HG02623 (cell line): ENCODE results near the gene SLC6A7.

Source experiments
- ATAC-seq: cut with Tn5 transposase; IDR thresholded peaks from one replicate; pipeline ENCODE4 v1.9.1; 2021; ENCODE audit warnings: moderate library complexity; ENCODE audit not compliant: unreplicated experiment

SLC6A7 gene

DNA sequence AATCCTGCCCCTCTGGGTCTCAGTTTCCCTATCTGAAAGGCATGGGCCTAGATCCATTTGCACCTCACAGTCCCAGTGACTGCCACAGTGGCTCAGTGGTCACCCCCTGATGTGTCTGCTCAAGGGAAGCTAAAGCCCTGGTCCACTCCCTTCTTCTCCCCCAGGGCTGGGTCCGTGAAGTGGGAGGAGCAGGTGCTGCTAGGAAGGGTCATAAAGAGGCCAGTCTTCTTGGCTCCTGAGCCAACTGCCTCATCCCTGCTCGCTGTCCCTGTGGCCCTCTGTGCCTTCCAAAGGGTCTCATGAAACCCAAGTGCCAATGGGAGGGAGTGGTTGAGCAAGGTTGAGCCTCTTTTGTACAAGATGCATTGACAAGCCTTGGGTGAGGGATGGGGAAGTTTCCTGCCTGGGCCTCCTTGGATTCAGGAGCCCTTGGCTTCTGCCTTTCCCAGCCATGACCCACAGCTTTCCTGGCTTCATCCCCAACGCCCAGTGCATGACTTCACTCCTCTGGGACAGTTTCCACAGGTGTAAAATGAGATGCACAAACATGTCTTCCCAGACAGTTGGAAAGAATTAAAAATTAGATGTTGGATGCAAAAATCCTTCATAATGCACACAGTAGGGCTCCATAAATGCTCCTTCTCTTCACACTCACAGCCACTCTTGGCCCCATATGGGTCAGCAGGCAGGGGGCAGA, 1.6 kb upstream of the SLC6A7 start:
- ATAC-seq, result no peak

DNA sequence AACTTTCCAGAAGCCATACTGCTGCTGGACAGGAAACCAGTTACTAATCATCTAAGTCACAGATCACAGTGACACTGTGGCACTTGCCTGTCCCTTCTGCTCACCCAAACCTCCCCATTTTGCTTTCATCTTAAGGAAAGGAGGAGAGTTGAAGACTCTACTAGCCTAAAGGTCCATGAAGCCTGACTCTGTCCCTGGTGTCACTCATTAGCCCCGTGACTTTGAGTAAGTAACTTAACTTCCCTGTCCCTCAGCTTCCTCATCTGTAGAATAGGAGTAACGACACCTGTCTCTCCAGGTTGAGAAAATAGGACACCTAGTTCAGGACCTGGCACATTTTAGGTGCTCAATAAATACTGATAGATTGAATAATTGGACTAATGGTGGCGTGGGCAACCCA, 536 bp upstream of the SLC6A7 start:
- ATAC-seq, result no peak

- ATAC-seq, result no peak
Observed at GRCh38 chr5:150190503-150190979, 679 bp downstream of the SLC6A7 start.

DNA sequence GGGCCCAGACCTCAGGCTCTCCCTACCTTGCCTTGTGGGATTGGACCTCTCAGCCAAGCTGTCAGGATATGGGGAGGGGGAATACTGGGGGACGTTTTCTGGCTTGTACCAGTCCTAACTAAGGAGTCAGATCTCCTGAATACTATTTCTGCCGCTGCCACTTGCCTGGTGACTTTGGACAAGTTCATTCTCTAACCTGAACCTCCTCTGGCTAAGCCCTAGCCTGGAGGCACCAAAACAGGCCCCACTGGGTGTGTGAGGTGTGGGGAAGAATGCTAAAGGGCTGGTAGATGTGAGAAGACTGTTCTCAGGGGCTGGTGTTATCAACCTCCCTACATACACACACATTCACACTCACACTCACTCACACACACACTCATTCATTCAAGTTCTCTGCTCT, 1.1 kb downstream of the SLC6A7 start:
- no peak for ATAC-seq

GRCh38 chr5:150192462-150192861, 2.6 kb downstream of the SLC6A7 start:
- ATAC-seq, result no peak

DNA sequence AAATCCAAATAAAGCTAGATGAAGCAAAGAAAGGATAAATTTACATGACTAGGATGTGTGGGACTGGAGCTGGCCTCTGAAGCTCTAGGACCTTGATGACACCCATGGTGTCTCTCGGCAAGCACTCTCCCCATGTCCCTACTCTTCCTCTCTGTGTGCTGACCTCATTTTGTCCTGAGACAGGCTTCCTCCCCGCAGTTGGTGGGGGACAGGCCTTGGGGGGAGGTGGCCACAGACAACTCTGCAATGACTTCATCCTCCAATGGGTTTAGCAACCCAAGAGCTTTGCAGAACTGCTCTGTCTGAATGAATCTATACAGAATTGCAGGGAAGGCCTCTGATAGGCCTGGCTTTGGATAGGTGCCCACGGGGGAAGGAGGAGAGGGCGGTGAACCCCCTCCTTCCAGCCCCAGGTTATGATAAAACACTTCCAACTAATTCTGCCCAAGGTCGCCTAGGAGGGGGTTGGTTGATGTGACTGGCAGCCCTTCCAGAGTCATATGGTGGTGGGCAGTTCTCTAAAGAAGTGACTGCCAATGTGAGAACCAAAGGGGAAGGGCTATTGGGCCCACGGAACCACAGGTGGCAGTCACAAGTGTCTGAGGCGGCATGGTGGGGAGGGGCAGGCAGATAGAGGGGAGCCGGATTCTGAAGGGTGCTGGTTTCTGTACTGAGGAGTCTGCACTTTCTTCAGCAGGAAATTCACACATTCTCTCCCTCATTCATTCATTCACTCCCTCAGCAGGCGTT, 6.0 kb downstream of the SLC6A7 start:
- no peak for ATAC-seq

GRCh38 chr5:150196514-150196913, 6.7 kb downstream of the SLC6A7 start:
- no peak for ATAC-seq

DNA sequence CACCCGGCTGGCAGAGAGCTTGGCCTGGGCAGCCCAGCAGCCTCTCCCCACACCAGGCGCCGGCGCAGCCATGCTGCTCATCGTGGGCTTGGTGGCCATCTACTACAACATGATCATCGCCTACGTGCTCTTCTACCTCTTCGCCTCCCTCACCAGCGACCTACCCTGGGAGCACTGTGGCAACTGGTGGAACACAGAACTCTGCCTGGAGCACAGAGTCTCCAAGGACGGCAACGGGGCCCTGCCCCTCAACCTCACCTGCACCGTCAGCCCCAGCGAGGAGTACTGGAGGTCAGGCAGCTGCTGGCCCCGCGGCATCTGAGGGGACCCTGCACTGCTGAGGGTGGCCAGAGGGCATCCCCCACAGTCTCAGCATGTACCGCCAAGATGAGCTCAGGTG, 7.1 kb downstream of the SLC6A7 start:
- no peak for ATAC-seq

DNA sequence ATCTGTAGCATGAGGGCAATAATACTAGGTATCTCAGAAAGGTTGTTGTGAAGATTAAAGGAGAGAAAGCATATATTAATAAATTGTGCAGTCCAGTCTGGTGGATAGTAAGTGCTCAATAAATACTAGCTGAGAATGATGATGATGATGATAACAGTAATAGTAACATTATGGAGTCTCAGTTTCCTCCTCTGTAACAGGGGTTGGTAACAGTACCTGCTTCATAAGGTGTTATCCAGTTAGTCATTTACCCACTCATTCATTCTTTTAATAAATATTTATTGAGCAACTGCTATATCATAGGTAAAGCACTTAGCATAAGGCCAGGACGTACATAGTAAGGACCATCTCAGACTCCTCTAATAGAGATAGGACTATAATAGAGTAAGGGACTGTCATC, 7.6 kb downstream of the SLC6A7 start:
- no peak for ATAC-seq

DNA sequence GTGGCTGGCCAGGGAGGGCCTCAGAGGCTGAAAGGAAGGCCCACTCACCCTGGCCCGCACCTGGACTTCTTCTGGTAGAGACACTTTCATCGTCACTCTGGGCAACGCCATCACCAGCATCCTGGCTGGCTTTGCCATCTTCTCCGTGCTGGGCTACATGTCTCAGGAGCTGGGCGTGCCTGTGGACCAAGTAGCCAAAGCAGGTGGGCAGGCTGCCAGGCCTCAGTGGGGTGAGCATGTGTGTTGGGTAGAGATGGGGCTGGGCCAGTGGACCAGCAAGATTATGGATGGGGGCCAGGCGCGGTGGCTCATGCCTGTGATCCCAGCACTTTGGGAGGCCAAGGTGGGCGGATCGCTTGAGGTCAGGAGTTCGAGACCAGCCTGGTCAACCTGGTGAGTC, 12.6 kb downstream of the SLC6A7 start:
- ATAC-seq, result no peak

- ATAC-seq, result no peak
Observed at GRCh38 chr5:150203832-150204589, 14.1 kb downstream of the SLC6A7 start.

DNA sequence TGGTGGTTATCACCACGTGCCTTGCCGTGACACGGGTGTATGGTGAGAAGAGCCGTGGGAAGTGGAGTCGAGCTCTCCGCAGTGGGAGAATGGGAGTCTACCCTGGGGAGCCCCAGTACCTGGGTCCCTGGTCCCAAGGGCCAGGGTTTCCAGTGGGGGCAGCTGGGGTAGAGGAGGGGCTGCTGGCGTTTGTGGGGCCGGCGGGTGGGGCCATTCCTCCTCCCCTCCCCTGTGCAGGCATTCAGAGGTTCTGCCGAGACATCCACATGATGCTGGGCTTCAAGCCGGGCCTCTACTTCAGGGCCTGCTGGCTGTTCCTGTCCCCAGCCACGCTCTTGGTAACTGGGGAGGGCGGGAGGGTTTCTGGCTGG, 14.7 kb downstream of the SLC6A7 start:
- ATAC-seq, result no peak

DNA sequence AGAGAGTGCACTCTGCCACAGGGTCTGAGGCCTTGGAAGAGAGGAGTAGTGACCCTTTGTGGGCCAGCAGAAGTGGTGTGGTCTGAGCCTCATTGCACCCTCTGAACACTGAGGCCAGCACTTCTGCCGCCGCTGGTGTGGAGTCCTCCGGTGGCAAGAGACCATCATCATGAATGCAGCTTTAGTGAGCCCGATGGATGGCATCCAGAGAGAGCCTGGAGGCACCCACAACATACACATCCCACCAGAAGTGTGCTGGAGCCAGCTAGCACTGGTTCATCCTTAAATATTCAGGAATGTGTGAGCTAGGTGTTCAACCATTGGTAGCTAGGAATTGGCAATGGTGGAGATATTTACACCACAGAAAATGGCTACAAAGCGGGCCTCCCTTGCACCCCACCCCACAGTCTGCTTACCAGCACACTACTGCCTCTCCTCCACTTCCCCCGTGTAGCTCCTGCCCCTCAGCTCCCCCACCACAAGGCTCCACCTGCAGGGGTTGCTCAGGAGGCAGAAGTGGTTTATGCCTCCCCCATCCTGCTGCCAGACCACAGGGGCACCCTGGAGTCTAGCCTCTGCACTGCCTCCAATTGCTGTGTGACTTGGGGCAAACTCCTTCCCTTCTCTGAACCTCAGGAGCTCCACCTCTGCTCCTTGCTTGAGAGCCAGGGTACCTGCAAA, 16.4 kb downstream of the SLC6A7 start:
- ATAC-seq, result no peak

GRCh38 chr5:150206779-150207115, 16.9 kb downstream of the SLC6A7 start:
- no peak for ATAC-seq

DNA sequence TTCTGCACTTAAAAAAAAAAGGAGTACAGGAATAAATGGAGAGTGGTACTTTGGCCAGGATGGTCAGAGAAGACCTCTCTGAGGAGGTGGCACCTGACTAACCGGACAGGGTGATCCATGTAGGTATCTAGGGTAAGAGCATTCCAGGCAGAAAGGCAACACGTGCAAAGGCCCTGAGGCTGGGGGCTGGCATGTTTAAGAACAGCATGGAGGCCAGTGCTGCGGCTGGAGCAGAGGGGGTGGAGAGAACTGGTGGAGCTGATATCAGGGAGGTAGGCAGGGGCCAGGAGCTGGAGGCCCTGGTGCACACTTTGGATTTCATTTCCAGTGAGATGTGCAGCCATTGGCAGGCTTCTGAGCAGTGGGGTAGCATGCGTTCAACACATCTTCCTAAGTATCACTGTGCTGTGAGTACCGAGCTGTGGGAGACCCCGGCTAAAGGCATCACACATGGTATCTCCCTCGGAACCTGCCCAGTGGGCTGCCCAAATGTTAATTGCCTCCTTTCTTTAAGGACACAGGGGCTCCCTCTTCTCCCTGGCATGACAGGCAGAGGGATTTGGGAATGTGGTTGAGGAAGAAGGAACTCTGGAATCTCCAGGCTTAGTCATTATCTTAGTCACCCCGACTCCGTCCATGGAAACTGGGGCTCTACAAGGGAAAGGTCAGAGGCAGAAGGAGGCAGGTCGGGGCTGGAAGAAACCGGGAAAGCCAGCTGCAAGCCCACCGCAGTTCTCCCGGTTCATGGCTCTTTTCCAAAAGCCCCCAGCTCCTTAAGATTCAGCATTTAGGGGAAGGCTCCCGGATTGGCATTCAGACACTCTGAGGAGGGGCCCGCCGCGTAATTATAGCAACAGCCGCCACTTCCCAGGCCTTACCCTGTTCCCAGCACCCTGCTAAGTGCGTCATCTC, 18.6 kb downstream of the SLC6A7 start:
- no peak for ATAC-seq

- no peak for ATAC-seq
Observed at GRCh38 chr5:150209099-150209635, 19.3 kb downstream of the SLC6A7 start.

DNA sequence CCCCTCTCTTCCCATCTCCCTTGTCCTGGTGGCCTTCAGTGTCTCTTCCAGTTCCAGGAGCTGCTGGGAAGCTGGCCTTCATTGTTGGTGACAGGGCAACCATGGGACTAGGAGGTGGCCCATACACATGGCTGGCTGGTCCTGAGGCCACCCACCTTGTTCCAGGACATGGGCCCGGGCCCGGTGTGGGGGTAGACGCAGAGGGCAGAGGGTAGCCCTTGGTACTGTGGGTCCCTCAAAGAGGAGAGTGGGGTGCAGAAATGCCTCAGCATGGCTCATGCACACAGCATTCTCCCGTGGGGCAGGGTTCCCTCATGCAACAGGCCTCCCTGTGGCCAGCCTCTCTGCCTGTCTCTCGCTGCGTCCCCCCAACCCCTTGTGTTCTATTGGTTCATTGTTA, 20.8 kb downstream of the SLC6A7 start:
- no peak for ATAC-seq

DNA sequence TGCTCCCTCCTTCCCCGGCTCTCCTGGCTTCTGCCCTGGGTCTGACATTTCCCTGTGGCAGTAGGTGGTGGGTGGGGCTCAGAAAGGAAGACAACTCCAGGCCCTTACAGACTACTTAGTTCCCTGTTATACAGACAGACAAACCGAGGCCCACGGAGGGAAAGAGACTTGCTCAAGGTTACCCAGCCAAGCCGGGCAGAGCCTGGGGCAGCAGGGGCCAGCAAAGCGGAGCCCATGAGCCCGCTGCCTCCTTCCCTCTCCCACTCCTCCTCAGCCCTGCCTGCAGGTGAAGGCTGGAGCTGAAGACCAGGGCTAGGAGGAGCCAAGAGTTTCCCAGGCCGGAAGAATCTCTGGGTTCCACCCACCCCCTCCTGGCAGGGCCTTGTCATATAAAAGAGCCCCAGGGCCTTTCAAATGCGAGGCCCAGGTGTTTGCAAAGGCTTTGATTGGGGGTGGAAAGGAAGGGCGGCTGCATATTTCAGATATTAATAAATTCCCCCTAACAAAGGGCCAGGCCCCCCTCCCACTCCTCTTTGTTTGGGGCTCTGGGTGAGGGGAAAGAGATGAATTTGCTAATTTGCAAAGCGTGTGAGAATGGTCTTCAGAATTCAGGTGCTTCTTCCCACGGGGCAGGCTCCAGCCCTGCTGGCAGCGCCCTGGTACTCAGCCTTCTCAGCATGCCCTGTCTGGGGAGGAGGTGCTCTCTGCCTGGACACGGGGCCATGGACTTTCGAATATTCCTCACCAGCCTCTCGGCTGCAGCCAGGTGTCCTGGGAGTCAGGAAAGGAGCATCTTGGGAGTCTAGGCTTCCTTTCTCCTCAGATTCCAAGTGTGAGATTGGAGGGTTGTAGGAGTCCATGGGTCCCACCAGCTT, 21.5 kb downstream of the SLC6A7 start:
- ATAC-seq, result no peak

DNA sequence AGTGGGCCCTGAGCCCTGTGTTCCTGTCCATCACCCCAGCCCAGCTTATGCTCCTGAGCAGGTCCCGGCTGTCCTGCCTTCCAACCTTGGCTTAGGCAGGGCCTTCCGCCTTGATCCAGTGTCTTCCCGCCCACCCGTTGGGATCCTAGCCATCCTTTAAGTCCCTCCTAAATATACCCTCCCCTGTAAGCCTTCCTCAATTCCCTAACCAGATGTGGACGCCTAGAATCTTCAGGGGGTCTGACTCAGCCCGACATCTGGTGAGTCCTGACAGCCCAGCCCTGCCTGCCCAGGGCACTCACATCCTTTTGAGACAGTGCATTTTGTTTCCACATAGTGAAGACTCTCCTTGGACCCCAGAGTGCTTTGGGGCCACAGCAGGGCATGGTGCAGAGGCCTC, 23.7 kb downstream of the SLC6A7 start:
- ATAC-seq, result no peak
